Duodenal mucosa (tissue), 2 donors: ENCODE data around the gene TRPC1.

Experiments
- H3K27ac ChIP-seq: one replicate; pipeline ENCODE4 v1.7.0; 2013; ENCODE audit warnings: low read depth, low read length
- H3K27me3 ChIP-seq, 2 donors: one replicate each; pipeline ENCODE4 v1.7.0; 2013; ENCODE audit warnings: low read length in 2 of 2, control low read depth in 1 of 2; ENCODE audit not compliant: insufficient read depth in 2 of 2, control insufficient read depth in 1 of 2
- H3K36me3 ChIP-seq, 2 donors: one replicate each; pipeline ENCODE4 v1.7.0; 2013; ENCODE audit warnings: low read length in 2 of 2, control low read depth in 1 of 2; ENCODE audit not compliant: insufficient read depth in 2 of 2, control insufficient read depth in 1 of 2
- H3K4me1 ChIP-seq, 2 donors: one replicate each; pipeline ENCODE4 v1.7.0; 2013; ENCODE audit warnings: low read length in 2 of 2, control low read depth in 1 of 2; ENCODE audit not compliant: insufficient read depth in 2 of 2, control insufficient read depth in 1 of 2
- H3K4me3 ChIP-seq, 2 donors: one replicate each; pipeline ENCODE4 v1.7.0; 2013; ENCODE audit warnings: low read length in 2 of 2, low read depth in 1 of 2
- H3K9ac ChIP-seq, 2 donors: one replicate each; pipeline ENCODE4 v1.7.0; 2013; ENCODE audit warnings: low read length in 2 of 2, low read depth in 1 of 2
- H3K9me3 ChIP-seq, 2 donors: one replicate each; pipeline ENCODE4 v1.7.0; 2013; ENCODE audit warnings: low read length in 2 of 2, control low read depth in 1 of 2; ENCODE audit not compliant: control insufficient read depth in 1 of 2

TRPC1 gene

DNA sequence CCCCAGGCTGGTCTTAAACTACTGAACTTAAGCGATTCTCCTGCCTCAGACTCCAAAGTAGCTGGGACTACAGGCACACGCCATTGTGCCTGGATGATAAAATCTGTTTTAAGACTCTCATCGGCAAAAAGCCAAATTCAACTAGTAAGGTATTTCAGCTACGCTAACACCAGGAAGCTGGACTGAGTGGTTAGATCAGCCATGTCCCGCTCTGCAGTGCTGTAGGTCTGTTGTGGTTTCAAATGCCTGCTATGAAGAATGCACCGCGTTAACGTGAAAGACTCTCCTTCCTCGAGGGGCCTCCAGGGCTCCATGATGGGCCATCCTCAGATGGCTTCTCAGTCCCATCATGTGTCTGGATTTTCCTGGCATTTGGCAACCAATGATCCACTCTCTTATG, 94.8 kb downstream of the TRPC1 start:
- Histone ChIP-seq H3K4me3 (no peak overlapping the region), H3K9ac (no peak overlapping the region), H3K27ac (no peak overlapping the region), H3K36me3 (no peaks in the 10 kb centered on the region), H3K9me3 (no peaks in the 10 kb centered on the region), H3K4me1 (no peaks in the 10 kb centered on the region), H3K27me3 (peaks cover 0 to 5% of the 10 kb centered on the region in 2 donors)

- Histone ChIP-seq H3K27ac (no peak overlapping the region), H3K9ac (no peak overlapping the region), H3K4me3 (no peak overlapping the region), H3K4me1 (no peaks in the 10 kb centered on the region), H3K9me3 (no peaks in the 10 kb centered on the region), H3K36me3 (no peaks in the 10 kb centered on the region), H3K27me3 (peaks cover 0 to 5% of the 10 kb centered on the region in 2 donors)
Measured at GRCh38 chr3:142819179-142819578, 95.3 kb downstream of the TRPC1 start.

DNA sequence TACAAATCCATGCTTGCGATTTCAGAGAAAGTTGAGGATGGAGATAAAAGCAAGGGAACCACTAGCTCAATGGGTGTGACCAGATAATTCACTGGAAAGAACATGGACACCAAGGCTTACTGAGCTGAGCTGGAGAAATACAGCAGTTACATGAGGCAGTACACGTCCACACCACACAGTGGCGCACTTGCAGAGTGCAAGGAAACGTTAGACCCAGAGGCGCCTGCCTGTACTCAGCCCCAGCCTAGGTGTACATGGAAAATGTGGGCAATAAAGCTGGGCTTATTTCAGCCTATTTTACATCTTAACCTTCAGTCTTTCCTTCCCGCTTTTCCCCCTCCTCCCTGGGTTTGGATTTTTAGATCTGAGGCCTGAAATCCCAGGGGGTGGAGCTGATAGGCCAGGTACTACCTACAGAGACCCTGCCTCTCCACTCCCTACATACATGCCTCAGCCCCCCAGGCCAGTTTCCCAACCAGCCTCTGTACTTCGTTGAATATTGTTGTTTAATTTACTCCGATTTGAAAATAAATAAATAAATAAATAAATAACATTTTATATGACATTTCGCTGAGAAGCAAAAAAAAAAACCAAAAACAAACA, 105.0 kb downstream of the TRPC1 start:
- Histone ChIP-seq H3K4me1 (no peaks in the 10 kb centered on the region), H3K9me3 (no peaks in the 10 kb centered on the region), H3K4me3 (no peak overlapping the region), H3K9ac (no peak overlapping the region), H3K36me3 (no peaks in the 10 kb centered on the region), H3K27me3 (no peaks in the 10 kb centered on the region), H3K27ac (no peak overlapping the region)

GRCh38 chr3:142837526-142837925, 113.7 kb downstream of the TRPC1 start:
- H3K27ac ChIP-seq: no peak overlapping the region
- no peak overlapping the region for H3K9ac ChIP-seq
- H3K27me3 ChIP-seq: peaks cover 0 to 4% of the 10 kb centered on the region in 2 donors
- no peaks in the 10 kb centered on the region for H3K4me1 ChIP-seq
- H3K9me3 ChIP-seq: no peaks in the 10 kb centered on the region
- no peak overlapping the region for H3K4me3 ChIP-seq
- no peaks in the 10 kb centered on the region for H3K36me3 ChIP-seq

DNA sequence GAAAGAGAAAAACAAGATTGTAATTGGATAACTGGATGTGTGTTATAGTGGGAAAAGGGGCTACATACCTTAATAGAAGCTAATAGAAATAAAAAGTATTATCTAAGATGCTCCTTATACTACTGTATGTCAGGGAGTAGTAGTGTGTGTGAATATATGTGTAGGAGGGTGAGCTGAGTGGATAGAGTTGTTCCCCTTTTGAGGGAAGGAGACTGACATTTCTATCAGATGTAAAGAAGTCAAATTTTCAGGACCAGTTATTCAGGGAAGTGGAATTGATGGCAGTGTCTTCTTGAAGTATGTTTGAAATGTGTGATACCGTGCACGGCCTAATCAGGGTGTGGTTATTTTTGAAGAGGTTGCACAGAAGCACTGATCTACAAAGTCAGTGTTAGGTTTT, 116.0 kb downstream of the TRPC1 start:
- no peaks in the 10 kb centered on the region for H3K4me1 ChIP-seq
- no peak overlapping the region for H3K9ac ChIP-seq
- H3K27ac ChIP-seq: no peak overlapping the region
- H3K4me3 ChIP-seq: no peak overlapping the region
- H3K9me3 ChIP-seq: no peaks in the 10 kb centered on the region
- no peaks in the 10 kb centered on the region for H3K36me3 ChIP-seq
- peaks cover 0 to 4% of the 10 kb centered on the region in 2 donors for H3K27me3 ChIP-seq

DNA sequence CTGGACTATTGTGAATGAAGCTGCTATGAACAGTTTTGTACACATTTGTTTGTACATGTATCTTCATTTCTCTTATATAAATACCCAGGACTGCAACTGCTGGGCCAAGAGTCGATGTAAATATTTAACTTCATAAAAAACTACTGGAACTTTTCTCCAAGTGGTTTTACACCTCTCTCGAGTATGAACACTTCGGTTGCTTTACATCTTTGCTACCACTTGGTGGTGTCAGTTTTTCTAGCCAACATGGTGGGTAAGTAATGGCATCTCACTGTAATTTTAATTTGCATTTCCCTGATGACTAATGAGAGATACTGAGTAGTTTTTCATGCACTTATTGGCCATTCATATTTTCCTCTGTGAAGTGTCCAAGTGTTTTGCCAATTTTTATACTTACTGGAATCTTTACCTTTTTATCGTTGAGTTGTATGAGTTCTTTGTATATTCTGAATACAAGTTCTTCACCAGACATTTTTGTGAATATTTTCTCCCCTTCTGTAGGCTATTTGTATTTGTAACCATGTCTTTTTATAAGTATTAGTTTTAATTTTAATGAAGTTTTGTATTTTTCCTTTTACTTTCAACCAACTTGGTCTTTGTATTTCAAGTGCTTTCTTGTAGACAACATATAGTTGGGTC, 120.6 kb downstream of the TRPC1 start:
- no peak overlapping the region for H3K27ac ChIP-seq
- H3K4me3 ChIP-seq: no peak overlapping the region
- H3K27me3 ChIP-seq: peaks cover 0 to 4% of the 10 kb centered on the region in 2 donors
- H3K9me3 ChIP-seq: no peaks in the 10 kb centered on the region
- no peak overlapping the region for H3K9ac ChIP-seq
- H3K36me3 ChIP-seq: no peaks in the 10 kb centered on the region
- H3K4me1 ChIP-seq: no peaks in the 10 kb centered on the region

- Histone ChIP-seq H3K36me3 (no peaks in the 10 kb centered on the region), H3K4me1 (no peaks in the 10 kb centered on the region), H3K9me3 (no peaks in the 10 kb centered on the region), H3K27ac (no peak overlapping the region), H3K9ac (no peak overlapping the region), H3K27me3 (no peaks in the 10 kb centered on the region), H3K4me3 (no peak overlapping the region)
Measured at GRCh38 chr3:142846779-142847577, 123.1 kb downstream of the TRPC1 start.

GRCh38 chr3:142849148-142849547, 125.3 kb downstream of the TRPC1 start:
- Histone ChIP-seq H3K9me3 (no peaks in the 10 kb centered on the region), H3K4me1 (no peaks in the 10 kb centered on the region), H3K27ac (no peak overlapping the region), H3K4me3 (no peak overlapping the region), H3K36me3 (no peaks in the 10 kb centered on the region), H3K27me3 (no peaks in the 10 kb centered on the region), H3K9ac (no peak overlapping the region)

DNA sequence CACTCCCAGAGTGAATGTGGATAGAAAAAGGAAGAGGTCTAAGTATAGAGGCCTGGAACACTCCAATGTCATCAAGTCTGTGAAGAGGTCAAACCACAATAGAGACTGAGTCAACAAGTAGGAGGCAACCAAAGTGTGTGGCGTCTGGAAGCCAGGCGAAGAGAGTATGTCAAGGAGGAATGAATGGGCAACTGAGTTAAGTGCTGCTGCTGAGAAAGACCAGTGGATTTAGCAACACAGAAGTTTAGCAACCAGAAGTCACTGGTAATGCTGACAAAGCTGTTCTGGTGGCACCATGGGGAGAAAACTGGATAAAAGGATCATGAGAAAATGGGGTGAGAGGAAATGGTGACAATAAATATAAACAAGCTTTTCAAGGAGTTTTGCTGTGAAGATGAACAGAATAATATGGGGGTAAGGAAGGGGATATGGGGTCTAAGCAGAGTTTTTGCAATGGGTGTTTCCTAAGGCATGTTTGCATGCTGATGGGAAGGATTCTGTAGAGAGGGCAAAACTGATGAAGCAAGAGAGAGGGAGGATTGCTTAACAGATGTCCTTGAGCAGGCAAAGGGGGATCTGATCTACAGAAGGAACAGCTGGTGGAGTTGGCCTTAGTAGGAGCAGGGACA, 126.7 kb downstream of the TRPC1 start:
- H3K27me3 ChIP-seq: no peaks in the 10 kb centered on the region
- H3K4me1 ChIP-seq: no peaks in the 10 kb centered on the region
- H3K9me3 ChIP-seq: no peaks in the 10 kb centered on the region
- H3K9ac ChIP-seq: no peak overlapping the region
- H3K4me3 ChIP-seq: no peak overlapping the region
- H3K36me3 ChIP-seq: no peaks in the 10 kb centered on the region
- no peak overlapping the region for H3K27ac ChIP-seq

GRCh38 chr3:142852009-142852408, 128.2 kb downstream of the TRPC1 start:
- no peak overlapping the region for H3K4me3 ChIP-seq
- H3K9ac ChIP-seq: no peak overlapping the region
- H3K9me3 ChIP-seq: no peaks in the 10 kb centered on the region
- no peak overlapping the region for H3K27ac ChIP-seq
- H3K4me1 ChIP-seq: no peaks in the 10 kb centered on the region
- H3K36me3 ChIP-seq: no peaks in the 10 kb centered on the region
- H3K27me3 ChIP-seq: no peaks in the 10 kb centered on the region
